H1 (cell line): ENCODE measurements around the gene OVCH1. TPM values are rescaled to one million over a fixed set of nuclear protein-coding genes. Genes with fewer than 3 reads are reported as not detected.

Source experiments
- CTCF ChIA-PET: fragments of 300-600 bp; sonication (Branson Sonifier 250); formaldehyde crosslinking; loops from one replicate; lab custom pipeline; 2021; ENCODE audit not compliant: partially characterized antibody; lab: Charles Lee
- POLR2A ChIA-PET: fragments of 300-600 bp; sonication (Branson Sonifier 250); formaldehyde crosslinking; loops from one replicate; lab custom pipeline; 2021; ENCODE audit warnings: inconsistent platforms; ENCODE audit not compliant: partially characterized antibody; lab: Charles Lee
- DNase-seq, 2 experiments: peaks; one replicate each; pipeline versions ENCODE4 v3.0.0 to v3.0.0-alpha.2; 2010 to 2022; ENCODE audit warnings: low spot score in 2 of 2, low read depth in 1 of 2, mixed read lengths in 1 of 2
- FAIRE-seq: peaks from 2 replicates; lab custom pipeline; 2011; peaks lifted over from hg19 to GRCh38; lab: Jason Lieb, UNC
- H2AFZ ChIP-seq: 2 replicates; pipeline ENCODE4 v1.8.1; 2012; ENCODE audit warnings: low read length, inconsistent platforms
- H2AK5ac ChIP-seq: 2 replicates; pipeline ENCODE4 v1.6.1; 2013; ENCODE audit warnings: low read depth, low read length
- H2BK120ac ChIP-seq: replicated peaks from 2 replicates; pipeline ENCODE3; 2013; ENCODE audit warnings: low read depth, low read length, inconsistent platforms
- H2BK12ac ChIP-seq: 2 replicates; pipeline ENCODE4 v1.6.1; 2013; ENCODE audit warnings: low read depth, low read length
- H2BK15ac ChIP-seq: 2 replicates; pipeline ENCODE4 v1.6.1; 2013; ENCODE audit warnings: low read length
- H2BK20ac ChIP-seq: 2 replicates; pipeline ENCODE4 v1.6.1; 2013; ENCODE audit warnings: low read length
- H2BK5ac ChIP-seq: 2 replicates; pipeline ENCODE4 v1.6.1; 2013; ENCODE audit warnings: low read depth, low read length
- H3K14ac ChIP-seq: 2 replicates; pipeline ENCODE4 v1.6.1; 2013; ENCODE audit warnings: inconsistent platforms; ENCODE audit not compliant: insufficient read length
- H3K18ac ChIP-seq: 2 replicates; pipeline ENCODE4 v1.6.1; 2013; ENCODE audit warnings: low read length; ENCODE audit errors: extremely low read depth
- H3K23ac ChIP-seq: 2 replicates; pipeline ENCODE4 v1.6.1; 2013; ENCODE audit warnings: inconsistent platforms; ENCODE audit not compliant: insufficient read length
- H3K23me2 ChIP-seq: 2 replicates; pipeline ENCODE4 v1.6.1; 2013; ENCODE audit warnings: low read depth, low read length
- H3K27ac ChIP-seq: 2 replicates; pipeline ENCODE4 v1.6.1; 2011; ENCODE audit warnings: low read depth, low read length, inconsistent platforms
- H3K27me3 ChIP-seq, 4 experiments: replicated peaks in 1 of 4; 1 replicate in 1 of 4; 2 replicates in 3 of 4; pipeline versions ENCODE4 v1.6.1 to v1.8.1; 2011 to 2013; ENCODE audit warnings: low read length in 3 of 4, mild to moderate bottlenecking in 3 of 4, inconsistent platforms in 2 of 4, mixed read lengths in 2 of 4, moderate library complexity in 1 of 4; ENCODE audit not compliant: control insufficient read depth in 3 of 4, insufficient read depth in 3 of 4; ENCODE audit errors: extremely low read depth in 1 of 4
- H3K36me3 ChIP-seq, 4 experiments: 2 replicates each; pipeline versions ENCODE4 v1.6.1 to v1.8.1; 2011 to 2013; ENCODE audit warnings: mild to moderate bottlenecking in 4 of 4, low read length in 3 of 4, moderate library complexity in 2 of 4, control low read depth in 1 of 4, inconsistent platforms in 1 of 4; ENCODE audit not compliant: insufficient read depth in 4 of 4, control insufficient read depth in 2 of 4
- H3K4ac ChIP-seq: replicated peaks from 2 replicates; pipeline ENCODE3; 2013; ENCODE audit warnings: low read length, low read depth, mixed read lengths, inconsistent platforms; ENCODE audit not compliant: insufficient read length
- H3K4me1 ChIP-seq, 4 experiments: replicated peaks in 1 of 4; 1 replicate in 1 of 4; 2 replicates in 3 of 4; pipeline versions ENCODE4 v1.6.1 to v1.8.1; 2011 to 2013; ENCODE audit warnings: low read length in 3 of 4, inconsistent platforms in 2 of 4, mixed read lengths in 1 of 4; ENCODE audit not compliant: insufficient read depth in 4 of 4, control insufficient read depth in 3 of 4
- H3K4me2 ChIP-seq, 2 experiments: 2 replicates each; pipeline versions ENCODE4 v1.6.1 to v1.8.1; 2011 to 2013; ENCODE audit warnings: low read depth in 2 of 2, low read length in 2 of 2, control low read depth in 1 of 2, inconsistent platforms in 1 of 2, mild to moderate bottlenecking in 1 of 2; ENCODE audit not compliant: insufficient read depth in 1 of 2
- H3K4me3 ChIP-seq, 4 experiments: fragments of 200-600, 300-600 bp in 1 of 4; sonication (generic), shearing (Covaris generic), sonication (Bioruptor Twin) in 1 of 4; 2 replicates each; pipeline versions ENCODE4 v1.5.1 to v1.8.1; 2011 to 2016; ENCODE audit warnings: low read length in 4 of 4, low read depth in 3 of 4, control low read depth in 2 of 4, inconsistent platforms in 2 of 4, mild to moderate bottlenecking in 2 of 4, mixed read lengths in 1 of 4, moderate library complexity in 1 of 4; ENCODE audit not compliant: insufficient read depth in 2 of 4; ENCODE audit errors: extremely low read depth in 1 of 4
- H3K56ac ChIP-seq: replicated peaks from 2 replicates; pipeline ENCODE3; 2013; ENCODE audit warnings: low read depth, mild to moderate bottlenecking, mixed read lengths, low read length, inconsistent platforms; ENCODE audit not compliant: insufficient read length
- H3K79me1 ChIP-seq: 2 replicates; pipeline ENCODE4 v1.6.1; 2013; ENCODE audit warnings: low read depth, low read length, control low read depth
- H3K79me2 ChIP-seq, 2 experiments: 2 replicates each; pipeline versions ENCODE4 v1.6.1 to v1.8.1; 2012 to 2013; ENCODE audit warnings: low read length in 2 of 2, mild to moderate bottlenecking in 2 of 2, inconsistent platforms in 1 of 2; ENCODE audit not compliant: insufficient read depth in 2 of 2, control insufficient read depth in 1 of 2
- H3K9ac ChIP-seq, 4 experiments: replicated peaks in 1 of 4; 1 replicate in 1 of 4; 2 replicates in 3 of 4; pipeline versions ENCODE4 v1.6.1 to v1.8.1; 2011 to 2013; ENCODE audit warnings: low read depth in 3 of 4, low read length in 3 of 4, control low read depth in 2 of 4, mild to moderate bottlenecking in 2 of 4, moderate library complexity in 2 of 4, inconsistent platforms in 1 of 4; ENCODE audit errors: extremely low read depth in 1 of 4
- H3K9me3 ChIP-seq, 2 experiments: 2 replicates each; pipeline versions ENCODE4 v1.6.1 to v1.8.1; 2012 to 2013; ENCODE audit warnings: mild to moderate bottlenecking in 2 of 2, moderate library complexity in 2 of 2, control low read depth in 1 of 2, inconsistent platforms in 1 of 2, low read depth in 1 of 2, low read length in 1 of 2, mixed read lengths in 1 of 2; ENCODE audit not compliant: insufficient read depth in 2 of 2
- H4K20me1 ChIP-seq, 2 experiments: replicated peaks in 1 of 2; 2 replicates each; pipeline versions ENCODE3 to v1.8.1; 2011 to 2013; ENCODE audit warnings: inconsistent platforms in 2 of 2, low read length in 2 of 2, mild to moderate bottlenecking in 1 of 2; ENCODE audit not compliant: insufficient read depth in 2 of 2, control insufficient read depth in 1 of 2
- H4K5ac ChIP-seq: 2 replicates; pipeline ENCODE4 v1.6.1; 2013; ENCODE audit warnings: low read length, low read depth, mixed read lengths, inconsistent platforms; ENCODE audit not compliant: insufficient read length
- H4K8ac ChIP-seq: 2 replicates; pipeline ENCODE4 v1.8.0; 2013; ENCODE audit warnings: mild to moderate bottlenecking, moderate library complexity, low read length, inconsistent platforms; ENCODE audit not compliant: insufficient read depth; ENCODE audit errors: extremely low read depth
- H4K91ac ChIP-seq: replicated peaks from 2 replicates; pipeline ENCODE3; 2013; ENCODE audit warnings: low read length, mixed read lengths, inconsistent platforms; ENCODE audit not compliant: insufficient read length
- BCL11A ChIP-seq, 2 experiments: IDR thresholded peaks; one replicate each; pipeline ENCODE4 v1.6.1; 2011; ENCODE audit warnings: low read depth in 2 of 2, low read length in 2 of 2, mild to moderate bottlenecking in 2 of 2
- CHD1 ChIP-seq: IDR thresholded peaks from 2 replicates; pipeline ENCODE4 v1.6.1; 2012; ENCODE audit warnings: low read depth, low read length, improper control_type of control experiment
- GABPA ChIP-seq: IDR thresholded peaks from 2 replicates; pipeline ENCODE4 v1.6.1; 2011; ENCODE audit warnings: mild to moderate bottlenecking, low read length, moderate library complexity, borderline replicate concordance; ENCODE audit not compliant: insufficient read depth
- GTF2F1 ChIP-seq: IDR thresholded peaks from 2 replicates; pipeline ENCODE4 v1.6.1; 2012; ENCODE audit warnings: low read depth, low read length, improper control_type of control experiment, borderline replicate concordance
- KDM1A ChIP-seq: fragments of 200-600, 300-600 bp; sonication (generic); IDR thresholded peaks from 2 replicates; pipeline ENCODE4 v1.7.1; 2016; ENCODE audit warnings: mild to moderate bottlenecking, low read length, borderline replicate concordance
- MAFK ChIP-seq: IDR thresholded peaks from 2 replicates; pipeline ENCODE4 v1.6.1; 2012; ENCODE audit warnings: low read depth, mild to moderate bottlenecking, improper control_type of control experiment, low read length
- NANOG ChIP-seq: IDR thresholded peaks from 2 replicates; pipeline ENCODE4 v1.6.1; 2011; ENCODE audit warnings: low read length, low read depth, mild to moderate bottlenecking, inconsistent platforms; ENCODE audit not compliant: insufficient read depth, poor library complexity, severe bottlenecking
- PHF8 ChIP-seq: fragments of 200-600 bp; sonication (generic); conservative IDR thresholded peaks from 2 replicates; pipeline ENCODE4 v1.7.1; 2012; ENCODE audit warnings: low read depth, mild to moderate bottlenecking, inconsistent platforms, low read length, moderate library complexity
- POU5F1 ChIP-seq: IDR thresholded peaks from 2 replicates; pipeline ENCODE4 v1.6.1; 2011; ENCODE audit warnings: low read depth, mild to moderate bottlenecking, low read length, moderate library complexity
- RBBP5 ChIP-seq: IDR thresholded peaks from 2 replicates; pipeline ENCODE4 v1.7.1; 2012; ENCODE audit warnings: low read depth, mild to moderate bottlenecking, inconsistent platforms, low read length, moderate library complexity, borderline replicate concordance
- SIX5 ChIP-seq: IDR thresholded peaks from 2 replicates; pipeline ENCODE4 v1.6.1; 2011; ENCODE audit warnings: mild to moderate bottlenecking, low read depth, low read length
- TAF7 ChIP-seq: optimal IDR thresholded peaks from 2 replicates; pipeline ENCODE3; 2011; ENCODE audit warnings: low read depth, mild to moderate bottlenecking, inconsistent platforms, low read length, moderate library complexity, borderline replicate concordance
- TBP ChIP-seq: IDR thresholded peaks from 2 replicates; pipeline ENCODE4 v1.6.1; 2011; ENCODE audit warnings: low read depth, low read length, improper control_type of control experiment
- WGBS, 2 experiments: shearing (Covaris generic) in 1 of 2; methylation state at CpG; one replicate each; pipeline versions ENCODE4 v1.1.6 to v1.1.7; 2013 to 2015; ENCODE audit warnings: low lambda C conversion rate in 2 of 2, mixed read lengths in 2 of 2, inconsistent platforms in 1 of 2, low coverage in 1 of 2, missing lambda C conversion rate in 1 of 2; ENCODE audit not compliant: insufficient replicate concordance in 2 of 2, insufficient coverage in 1 of 2, insufficient read length in 1 of 2; ENCODE audit errors: extremely low coverage in 1 of 2, missing lambda C conversion rate in 1 of 2; 5-methylcytosine and 5-hydroxymethylcytosine counted together
- polyA plus RNA-seq, 7 experiments: library from polyadenylated mRNA; depleted of rRNA in 3 of 7; stranded (reverse) in 5 of 7; unstranded in 2 of 7; fragments of >200 nt in 5 of 7; fragments of 200-250 nt in 2 of 7; gene quantifications; 1 replicate in 5 of 7; 2 replicates in 1 of 7; 4 replicates in 1 of 7; pipeline versions ENCODE4 v1.2.1 to v1.2.3, GENCODE V29; 2011 to 2013; ENCODE audit warnings: missing spikeins in 2 of 7, mixed read lengths in 2 of 7
- total RNA-seq: library from RNA; stranded (reverse); fragmentation: NEBNext Ultra II Directional; extraction: Animal tissue kit (Norgen Biotek cat#: 25700); gene quantifications from 2 replicates; pipeline ENCODE4 v1.2.1, GENCODE V29; 2021
- TF ChIP-seq, protein P1 (sequence below): IDR thresholded peaks from 2 replicates; pipeline ENCODE4 v1.6.1; 2011; ENCODE audit warnings: low read length, improper control_type of control experiment

The OVCH1 gene
- total and polyA plus RNA-seq, 2 of the 8 experiments (the other 6 are each of a cell fraction or from before 2014, with no cell fraction given) = 0.07 TPM; not detected in 1

DNA sequence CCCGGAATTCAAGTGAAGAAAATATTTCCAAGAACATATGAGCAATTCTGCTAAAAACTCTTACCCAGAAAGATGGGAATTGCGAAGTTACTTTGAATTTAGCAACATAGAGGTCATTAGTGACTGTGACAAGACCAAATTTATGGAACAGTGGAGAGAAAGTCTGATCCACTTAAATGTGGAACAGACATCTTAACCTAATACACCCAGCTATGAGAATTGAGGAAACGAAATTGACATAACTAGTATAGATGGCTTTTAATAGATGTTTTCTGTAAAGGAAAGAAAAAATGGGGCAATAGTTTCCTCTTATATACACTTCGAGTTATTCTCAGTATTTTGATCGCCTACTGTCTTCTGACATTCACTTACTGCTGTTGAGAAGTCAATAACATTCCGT lies 4.6 kb downstream of the OVCH1 start:
- Histone ChIP-seq H2AFZ (no peak overlapping the region), H2AK5ac (no peak overlapping the region), H4K8ac (no peak overlapping the region), H2BK15ac (no peak overlapping the region), H3K4ac (no peak overlapping the region), H3K79me1 (no peaks in the 10 kb centered on the region), H4K20me1 (no peaks in the 10 kb centered on the region), H3K27me3 (no peaks in the 10 kb centered on the region), H4K91ac (no peak overlapping the region), H3K23ac (no peak overlapping the region), H3K18ac (no peak overlapping the region), H3K56ac (no peak overlapping the region), H2BK120ac (no peak overlapping the region), H2BK5ac (no peak overlapping the region), H3K4me1 (no peaks in the 10 kb centered on the region), H2BK20ac (no peak overlapping the region), H3K14ac (no peak overlapping the region), H3K4me3 (no peak overlapping the region), H3K79me2 (no peaks in the 10 kb centered on the region), H3K23me2 (no peaks in the 10 kb centered on the region), H3K9ac (no peak overlapping the region), H3K4me2 (no peak overlapping the region), H3K9me3 (no peaks in the 10 kb centered on the region; a peak in 1 of 4 replicates), H4K5ac (no peak overlapping the region), H2BK12ac (no peak overlapping the region), H3K36me3 (no peaks in the 10 kb centered on the region), H3K27ac (no peak overlapping the region)
- POLR2A ChIA-PET = no interaction called here
- FAIRE-seq (no peak), DNase-seq (no peak)
- WGBS, 2 experiments = 90% methylated on average over 6 of the region's 6 CpGs; no CpG with 5 or more reads in 1 of the 2 experiments
- CTCF ChIA-PET = no interaction called here
- no peak for TF ChIP-seq RBBP5
- TF ChIP-seq SIX5 = no peak
- no peak for TF ChIP-seq NANOG
- no peak for TF ChIP-seq GTF2F1
- TF ChIP-seq POU5F1 = no peak
- no peak for TF ChIP-seq KDM1A
- no peak for TF ChIP-seq PHF8
- no peak for TF ChIP-seq TAF7
- TF ChIP-seq GABPA = no peak
- no peak for TF ChIP-seq MAFK
- TF ChIP-seq CHD1 = no peak
- TF ChIP-seq BCL11A (IDR thresholded peaks at IDR 0.05; ENCODE audit: low read depth in 2 of 2, low read length in 2 of 2) = no peak
- TF ChIP-seq, protein P1, sequence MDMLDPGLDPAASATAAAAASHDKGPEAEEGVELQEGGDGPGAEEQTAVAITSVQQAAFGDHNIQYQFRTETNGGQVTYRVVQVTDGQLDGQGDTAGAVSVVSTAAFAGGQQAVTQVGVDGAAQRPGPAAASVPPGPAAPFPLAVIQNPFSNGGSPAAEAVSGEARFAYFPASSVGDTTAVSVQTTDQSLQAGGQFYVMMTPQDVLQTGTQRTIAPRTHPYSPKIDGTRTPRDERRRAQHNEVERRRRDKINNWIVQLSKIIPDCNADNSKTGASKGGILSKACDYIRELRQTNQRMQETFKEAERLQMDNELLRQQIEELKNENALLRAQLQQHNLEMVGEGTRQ = no peak
- TF ChIP-seq TBP = no peak
